ENCODE data around the gene HOXA9.

Gene HOXA9

GRCh38 chr7:27172823-27173510 is 7.6 kb upstream of the HOXA9 start:
- DNase-seq (ENCODE audit: extremely low read depth, insufficient read length), result no peak
- Histone ChIP-seq H3K4me3 (replicated peaks; ENCODE audit: low read depth, low read length) (no peak overlapping the region; the same call in 1 of the 2 replicates), H3K27me3 (replicated peaks; ENCODE audit: control insufficient read depth, insufficient read depth, low read length) (peaks cover 13% of the 10 kb centered on the region)

DNA sequence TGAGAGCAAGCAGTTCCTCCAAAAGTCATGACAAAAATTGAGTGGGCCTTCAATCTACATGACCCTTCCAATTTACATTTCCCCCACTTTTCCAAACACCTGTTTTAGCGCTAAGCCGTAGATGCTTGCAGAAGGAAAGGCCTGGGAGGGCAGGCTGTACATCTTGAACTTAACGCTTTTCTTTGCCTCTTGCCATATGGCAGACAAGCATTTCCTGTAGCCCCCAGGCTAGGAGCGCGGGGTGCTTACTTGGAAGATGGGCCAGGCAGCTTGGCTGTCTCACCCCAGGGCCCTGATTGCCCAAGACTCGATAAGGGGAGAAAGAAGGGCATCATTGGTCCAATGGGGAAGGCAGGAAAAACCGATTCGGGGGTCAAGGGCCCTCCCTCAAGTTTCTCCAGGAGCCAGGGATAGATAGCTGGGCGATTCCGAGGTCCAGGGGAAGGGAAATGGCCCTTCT is 7.0 kb upstream of the HOXA9 start:
- Histone ChIP-seq H3K36me3 (ENCODE audit: control insufficient read depth, insufficient read depth, low read length) (no peaks in the 10 kb centered on the region), H3K27me3 (replicated peaks; ENCODE audit: control insufficient read depth, insufficient read depth, low read length) (peaks cover 13% of the 10 kb centered on the region), H3K4me3 (replicated peaks; ENCODE audit: low read depth, low read length) (no peak overlapping the region)
- DNase-seq (ENCODE audit: extremely low read depth, insufficient read length), result no peak
- no peak for TF ChIP-seq CTCF (IDR thresholded peaks at IDR 0.05; ENCODE audit: insufficient read depth, low read length, poor library complexity, severe bottlenecking)

More at GRCh38 chr7:27172823-27173510, 7.6 kb upstream of the HOXA9 start:
- no peak for TF ChIP-seq CTCF (IDR thresholded peaks at IDR 0.05; ENCODE audit: insufficient read depth, low read length, poor library complexity, severe bottlenecking)
- no peaks in the 10 kb centered on the region for H3K36me3 ChIP-seq (ENCODE audit: control insufficient read depth, insufficient read depth, low read length)

DNA sequence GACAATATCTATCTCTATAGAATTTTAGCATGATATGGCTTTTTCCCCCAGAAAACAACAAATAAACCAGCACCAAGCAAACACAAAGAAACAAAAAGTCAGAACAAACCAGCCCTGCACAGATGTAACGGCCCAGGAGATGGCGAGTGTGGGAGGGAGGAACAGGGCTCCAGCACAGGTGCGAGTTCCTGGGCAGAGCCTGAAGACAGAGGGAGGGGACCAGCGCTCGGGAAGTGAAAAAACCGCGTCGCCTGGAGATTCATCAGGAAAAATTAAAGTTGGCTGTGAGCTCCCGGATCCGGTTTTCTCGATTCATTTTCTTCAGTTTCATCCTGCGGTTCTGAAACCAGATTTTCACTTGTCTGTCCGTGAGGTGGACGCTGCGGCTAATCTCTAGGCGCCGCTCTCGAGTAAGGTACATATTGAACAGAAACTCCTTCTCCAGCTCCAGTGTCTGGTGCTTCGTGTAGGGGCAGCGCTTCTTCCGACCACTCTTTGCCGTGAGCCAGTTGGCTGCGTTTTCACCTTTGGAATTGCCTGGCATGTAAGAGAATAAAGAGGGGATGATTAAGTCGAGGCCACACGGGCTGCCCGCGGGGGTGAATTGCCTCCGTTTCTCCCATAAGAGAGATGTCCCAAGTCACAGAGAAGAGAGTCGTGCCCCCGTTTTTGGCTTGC is 6.4 kb upstream of the HOXA9 start:
- H3K27me3 ChIP-seq (replicated peaks; ENCODE audit: control insufficient read depth, insufficient read depth, low read length), result peaks cover 13% of the 10 kb centered on the region
- H3K4me3 ChIP-seq (replicated peaks; ENCODE audit: low read depth, low read length), result no peak overlapping the region

GRCh38 chr7:27171325-27171636 is 5.9 kb upstream of the HOXA9 start:
- H3K36me3 ChIP-seq (ENCODE audit: control insufficient read depth, insufficient read depth, low read length), result no peaks in the 10 kb centered on the region
- no peak overlapping the region for H3K4me3 ChIP-seq (replicated peaks; ENCODE audit: low read depth, low read length)
- DNase-seq (ENCODE audit: extremely low read depth, insufficient read length), result no peak
- no peak for TF ChIP-seq CTCF (IDR thresholded peaks at IDR 0.05; ENCODE audit: insufficient read depth, low read length, poor library complexity, severe bottlenecking)
- peaks cover 13% of the 10 kb centered on the region for H3K27me3 ChIP-seq (replicated peaks; ENCODE audit: control insufficient read depth, insufficient read depth, low read length)

More for the DNA sequence above, 6.4 kb upstream of the HOXA9 start:
- no peak for TF ChIP-seq CTCF (IDR thresholded peaks at IDR 0.05; ENCODE audit: insufficient read depth, low read length, poor library complexity, severe bottlenecking)
- DNase-seq (ENCODE audit: extremely low read depth, insufficient read length), result no peak
- H3K36me3 ChIP-seq (ENCODE audit: control insufficient read depth, insufficient read depth, low read length), result no peaks in the 10 kb centered on the region

- H3K27me3 ChIP-seq (replicated peaks; ENCODE audit: control insufficient read depth, insufficient read depth, low read length), result peaks cover 13% of the 10 kb centered on the region
- H3K4me3 ChIP-seq (replicated peaks; ENCODE audit: low read depth, low read length), result no peak overlapping the region
- no peaks in the 10 kb centered on the region for H3K36me3 ChIP-seq (ENCODE audit: control insufficient read depth, insufficient read depth, low read length)
- no peak for DNase-seq (ENCODE audit: extremely low read depth, insufficient read length)
- TF ChIP-seq CTCF (IDR thresholded peaks at IDR 0.05; ENCODE audit: insufficient read depth, low read length, poor library complexity, severe bottlenecking), result no peak
Observed at GRCh38 chr7:27170426-27171324, 5.3 kb upstream of the HOXA9 start.

All from GM06990 (cell line).